A204.1 (cell line): ENCODE measurements around the gene FKBP7.
A peak's percentile ranks its signal among the peaks of the same experiment; 100 is the strongest.
"Not testable (repeated sequence)": the region's sequence is repeated elsewhere in the genome, so short reads cannot be mapped to it uniquely, and the experiment has no call there.

Source experiments
- FAIRE-seq: peaks from 2 replicates; lab custom pipeline; 2012; peaks lifted over from hg19 to GRCh38; lab: Jason Lieb, UNC

FKBP7 gene

DNA sequence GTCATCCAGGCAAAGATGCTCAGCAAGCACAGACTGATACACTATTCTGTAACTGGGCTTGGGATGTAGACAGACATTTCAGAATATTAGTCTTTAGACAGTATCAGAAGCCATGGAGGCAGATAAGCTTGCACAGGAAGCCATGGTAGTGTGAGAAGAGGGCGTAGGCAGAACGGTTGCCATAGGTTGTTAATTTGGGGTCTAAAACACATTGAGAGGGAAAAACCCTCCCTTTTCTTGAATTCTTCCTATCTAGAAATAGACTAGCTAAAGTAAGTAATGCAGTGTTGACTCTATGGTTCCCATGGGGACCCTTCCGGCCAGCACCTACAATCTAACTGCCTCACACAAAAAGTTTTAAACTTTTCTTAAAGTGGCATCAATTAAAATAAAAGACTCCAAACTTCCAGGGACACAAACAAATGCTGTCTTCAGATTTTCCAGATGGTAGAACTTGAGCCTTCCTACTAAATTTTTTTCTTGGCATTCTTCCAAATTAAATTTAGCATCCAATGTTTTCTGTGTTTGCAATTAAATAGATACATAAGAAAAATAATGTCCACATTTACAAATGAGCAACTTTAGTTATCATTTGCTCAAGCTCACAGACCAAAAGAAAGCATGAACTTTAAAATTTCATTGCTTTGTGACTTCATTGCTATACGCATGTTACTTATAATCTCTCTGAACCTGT is 29.3 kb downstream of the FKBP7 start:
- FAIRE-seq = no peak

- FAIRE-seq = no peak
Observed at GRCh38 chr2:178441426-178441825, 37.0 kb downstream of the FKBP7 start.

DNA sequence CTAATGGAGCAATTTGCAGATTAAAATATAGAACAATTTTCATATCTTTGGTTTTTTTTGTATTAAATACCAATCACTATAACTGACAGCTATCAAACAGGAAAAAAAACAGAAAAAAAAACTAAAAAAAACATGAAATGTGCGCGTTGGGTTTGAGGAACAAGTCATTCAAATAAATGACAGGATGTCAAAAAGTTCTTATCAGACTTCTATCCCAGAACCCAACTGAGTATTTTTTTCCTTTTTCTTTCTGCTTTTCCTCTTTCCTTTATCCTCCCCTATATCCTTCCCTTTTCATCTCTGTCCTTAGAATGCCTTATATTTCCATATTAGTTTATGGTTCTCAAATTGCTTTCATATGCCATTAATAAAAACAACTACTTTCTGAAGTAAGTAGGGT is 41.7 kb downstream of the FKBP7 start:
- FAIRE-seq = no peak

DNA sequence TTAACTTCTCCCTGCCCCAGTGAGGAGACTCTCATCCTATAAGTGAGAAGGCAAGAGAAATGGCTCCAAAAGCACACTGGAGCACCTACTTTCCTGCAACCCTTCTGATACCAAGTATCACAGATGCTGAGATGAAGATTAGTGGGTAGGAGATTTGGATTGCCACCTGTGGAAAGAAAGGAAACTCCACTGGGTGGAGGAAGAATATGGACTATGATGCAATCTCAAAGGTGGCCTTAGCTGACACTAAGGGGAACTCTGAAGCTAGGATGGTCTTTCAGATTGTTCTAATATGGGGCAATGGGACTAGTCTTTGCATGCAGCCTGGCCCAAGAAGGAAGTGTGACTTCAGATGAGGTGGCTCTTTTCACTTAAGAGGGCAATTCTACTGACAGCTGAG is 49.1 kb downstream of the FKBP7 start:
- no peak for FAIRE-seq

DNA sequence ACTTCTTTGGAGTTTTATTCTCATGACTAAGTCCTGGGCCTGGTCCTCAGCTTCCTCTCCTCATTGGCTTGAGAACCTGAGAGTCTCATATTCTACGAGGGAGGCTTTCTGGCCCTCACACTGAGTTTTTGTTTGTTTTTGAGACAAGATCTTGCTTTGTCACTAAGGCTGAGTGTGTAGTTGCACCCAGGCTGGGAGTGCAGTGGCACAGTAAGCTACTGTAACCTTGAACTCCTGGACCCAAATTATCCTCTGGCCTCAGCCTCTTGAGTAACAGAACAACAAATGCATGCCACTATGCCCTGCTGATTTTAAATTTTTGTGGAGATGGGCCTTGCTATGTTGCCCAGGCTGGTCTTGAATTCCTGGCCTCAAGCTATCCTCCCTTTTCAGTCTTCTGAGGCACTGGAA is 50.0 kb downstream of the FKBP7 start:
- no peak for FAIRE-seq

GRCh38 chr2:178427458-178427857 is 50.9 kb downstream of the FKBP7 start:
- FAIRE-seq = no peak

- FAIRE-seq = no peak
Observed at GRCh38 chr2:178426388-178426787, 52.0 kb downstream of the FKBP7 start.

DNA sequence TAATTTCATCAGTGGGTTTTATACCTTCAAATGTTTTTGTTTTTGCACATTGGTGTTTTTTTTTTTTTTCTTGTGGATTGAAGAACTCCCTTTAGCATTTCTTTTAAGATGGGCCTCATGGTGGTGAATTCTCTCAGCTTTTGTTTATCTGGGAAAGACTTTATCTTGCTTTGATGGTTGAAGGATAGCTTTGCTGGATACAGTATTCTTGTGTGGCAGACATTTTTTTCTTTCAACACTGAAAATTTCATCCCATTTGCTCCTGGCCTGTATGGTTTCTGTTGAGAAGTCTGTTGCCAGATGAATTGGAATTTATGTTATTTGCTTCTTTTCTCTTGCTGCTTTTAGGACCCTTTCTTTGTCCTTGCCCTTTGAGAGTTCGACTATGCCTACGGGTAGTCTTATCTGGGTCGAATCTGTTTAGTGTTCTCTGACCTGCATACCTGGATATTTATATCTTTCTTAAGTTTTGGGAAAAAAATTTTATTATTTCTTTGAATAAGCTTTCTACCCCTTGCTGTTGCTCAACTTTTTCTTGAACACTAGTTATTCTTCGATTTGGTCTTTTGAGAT is 53.1 kb downstream of the FKBP7 start:
- FAIRE-seq = no peak

- not testable (repeated sequence) for FAIRE-seq
Observed at GRCh38 chr2:178423746-178424145, 54.7 kb downstream of the FKBP7 start.

GRCh38 chr2:178422097-178422496 is 56.3 kb downstream of the FKBP7 start:
- no peak for FAIRE-seq

GRCh38 chr2:178420463-178420999 is 57.9 kb downstream of the FKBP7 start:
- FAIRE-seq = no peak

- peak; percentile 55 for FAIRE-seq
Observed at GRCh38 chr2:178419123-178419522, 59.3 kb downstream of the FKBP7 start.

DNA sequence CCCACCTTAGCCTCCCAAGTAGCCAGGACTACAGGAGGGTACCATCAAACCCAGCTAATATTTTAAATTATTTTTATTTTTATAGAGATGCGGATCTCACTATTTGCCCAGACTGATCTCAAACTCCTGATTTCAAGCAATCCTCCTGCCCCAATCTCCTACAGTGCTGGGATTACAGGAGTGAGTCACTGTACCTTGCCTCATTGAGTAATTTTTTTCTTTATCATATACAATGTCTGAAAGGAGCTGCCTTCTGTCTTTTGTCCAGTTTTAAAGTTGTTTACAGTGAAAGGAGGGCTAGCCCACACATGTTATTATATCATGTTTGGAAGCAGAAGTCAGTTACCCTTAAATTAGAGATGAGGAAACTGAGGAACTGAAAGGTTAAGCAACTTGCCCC is 60.0 kb downstream of the FKBP7 start:
- FAIRE-seq = no peak

DNA sequence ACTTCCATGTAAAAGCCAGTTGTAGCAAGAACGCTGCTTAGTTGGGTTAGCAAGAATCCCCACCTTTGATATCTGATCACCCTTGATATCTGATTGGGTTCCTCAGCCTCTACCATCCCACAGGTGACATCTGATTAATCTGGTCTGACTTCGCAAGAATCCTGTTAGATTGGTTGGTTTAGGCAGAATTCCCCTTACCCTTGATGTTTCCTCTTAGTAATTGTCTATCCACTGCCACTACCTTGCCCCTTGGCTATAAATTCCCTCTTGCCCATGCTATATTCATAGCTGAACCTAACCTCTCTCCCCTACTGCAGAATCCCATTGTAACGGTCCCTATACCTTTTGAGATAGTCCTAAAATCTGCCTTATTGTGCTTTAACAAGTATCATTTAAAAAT is 60.5 kb downstream of the FKBP7 start:
- no peak for FAIRE-seq

- no peak for FAIRE-seq
Observed at GRCh38 chr2:178415979-178416378, 62.4 kb downstream of the FKBP7 start.

GRCh38 chr2:178414266-178415247 is 63.8 kb downstream of the FKBP7 start:
- peak; percentile 86 for FAIRE-seq
